ENCODE results near the gene EFL1.

EFL1 gene

DNA sequence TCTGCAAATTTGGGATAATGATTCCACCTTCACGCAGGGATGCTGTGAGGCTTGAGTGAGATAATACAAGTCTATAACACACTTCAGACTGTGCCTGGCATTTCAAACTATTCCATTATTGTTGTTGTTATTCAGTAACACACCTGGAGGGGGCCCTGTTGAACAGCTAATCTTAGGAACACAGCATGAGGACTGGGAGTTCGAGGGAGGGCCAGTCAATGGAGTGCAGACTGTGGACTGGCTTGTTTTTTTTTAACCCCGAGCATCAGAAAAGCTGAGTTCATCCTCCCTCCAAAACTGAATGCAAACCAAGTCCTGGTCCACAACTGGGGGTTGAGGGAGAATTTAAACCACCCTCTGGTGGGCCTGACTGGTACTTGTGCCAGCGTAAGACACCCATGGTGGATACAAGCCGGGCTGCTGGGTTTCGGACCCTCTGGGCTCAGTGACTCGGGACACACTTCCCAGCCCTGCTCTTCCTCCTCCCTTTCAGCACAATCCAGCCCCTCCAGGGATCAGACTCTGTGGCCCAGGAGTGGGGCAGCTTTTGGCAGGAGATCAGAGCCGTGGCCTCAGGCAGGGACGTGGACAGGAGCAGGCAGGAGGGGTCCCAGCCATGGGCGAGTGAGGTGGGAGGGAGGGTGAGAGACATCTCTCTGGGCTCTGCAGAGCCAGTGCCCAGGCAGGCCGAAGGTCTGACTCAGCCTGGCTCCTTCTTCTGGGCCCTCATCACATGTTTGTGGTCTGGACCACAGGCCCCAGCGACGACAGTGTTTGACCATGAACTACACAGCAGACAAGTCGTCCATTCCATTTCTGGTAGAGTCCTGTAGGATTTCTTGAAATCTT lies 180.4 kb downstream of the EFL1 start:
- TF ChIP-seq CTCF (IDR thresholded peaks at IDR 0.05): peak; percentile 24
- no peaks in the 10 kb centered on the region for H3K36me3 Mint-ChIP-seq (ENCODE audit: low read depth)
- no peak overlapping the region for H3K27ac Mint-ChIP-seq
- peaks cover 43% of the 10 kb centered on the region for H3K4me1 Mint-ChIP-seq
- H3K9me3 Mint-ChIP-seq: no peaks in the 10 kb centered on the region
- H3K4me3 Mint-ChIP-seq: no peak overlapping the region
- H3K27me3 Mint-ChIP-seq (ENCODE audit: low read depth, poor library complexity): peaks cover 10% of the 10 kb centered on the region
- no peak for DNase-seq

DNA sequence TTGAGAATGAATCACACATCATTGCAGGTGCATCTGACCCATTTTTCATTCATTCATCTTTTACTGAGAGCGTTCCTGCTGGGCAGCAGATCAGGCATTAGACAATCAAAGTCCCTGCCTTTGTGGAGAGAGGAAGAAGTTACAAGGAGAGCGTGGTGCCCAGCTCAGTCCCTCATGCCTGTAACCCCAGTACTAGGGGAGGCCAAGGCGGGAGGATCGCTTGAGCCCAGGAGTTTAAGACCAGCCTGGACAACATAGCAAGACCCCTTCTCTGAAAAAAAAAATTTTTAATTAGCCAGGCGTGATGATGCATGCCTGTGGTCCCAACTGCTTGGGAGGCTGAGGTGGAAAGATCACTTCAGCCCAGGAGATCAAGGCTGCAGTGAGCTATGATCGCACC lies 181.8 kb downstream of the EFL1 start:
- DNase-seq: no peak
- no peak overlapping the region for H3K27ac Mint-ChIP-seq
- no peaks in the 10 kb centered on the region for H3K36me3 Mint-ChIP-seq (ENCODE audit: low read depth)
- peaks cover 35% of the 10 kb centered on the region for H3K4me1 Mint-ChIP-seq
- TF ChIP-seq CTCF (IDR thresholded peaks at IDR 0.05): no peak
- no peaks in the 10 kb centered on the region for H3K9me3 Mint-ChIP-seq
- peaks cover 10% of the 10 kb centered on the region for H3K27me3 Mint-ChIP-seq (ENCODE audit: low read depth, poor library complexity)
- H3K4me3 Mint-ChIP-seq: no peak overlapping the region
